HG03064 (cell line): ENCODE results near the gene PTPRD.

Experiments used
- ATAC-seq: cut with Tn5 transposase; IDR thresholded peaks from one replicate; pipeline ENCODE4 v1.9.1; 2021; ENCODE audit warnings: low read depth; ENCODE audit not compliant: unreplicated experiment

The PTPRD gene

GRCh38 chr9:8648271-8648845 lies 1964.4 kb downstream of the PTPRD start:
- no peak for ATAC-seq

GRCh38 chr9:8647824-8648223 lies 1965.0 kb downstream of the PTPRD start:
- ATAC-seq, result no peak

- ATAC-seq, result no peak
These were observed 1968.2 kb downstream of the PTPRD start for GRCh38 chr9:8644571-8644970.

- ATAC-seq, result no peak
These were observed 1968.9 kb downstream of the PTPRD start for GRCh38 chr9:8643896-8644295.

- ATAC-seq, result no peak
These were observed 1969.3 kb downstream of the PTPRD start for GRCh38 chr9:8643464-8643863.

- no peak for ATAC-seq
These were observed 1972.0 kb downstream of the PTPRD start for GRCh38 chr9:8640761-8641160.

GRCh38 chr9:8637626-8638025 lies 1975.2 kb downstream of the PTPRD start:
- ATAC-seq, result no peak

- no peak for ATAC-seq
These were observed 1979.0 kb downstream of the PTPRD start for GRCh38 chr9:8633784-8634183.

- ATAC-seq, result no peak
These were observed 1980.3 kb downstream of the PTPRD start for GRCh38 chr9:8632493-8632892.

GRCh38 chr9:8628791-8629190 lies 1984.0 kb downstream of the PTPRD start:
- ATAC-seq, result no peak

GRCh38 chr9:8627976-8628679 lies 1984.7 kb downstream of the PTPRD start:
- no peak for ATAC-seq

GRCh38 chr9:8622871-8623270 lies 1989.9 kb downstream of the PTPRD start:
- no peak for ATAC-seq

GRCh38 chr9:8622222-8622802 lies 1990.5 kb downstream of the PTPRD start:
- ATAC-seq, result no peak

GRCh38 chr9:8621416-8621815 lies 1991.4 kb downstream of the PTPRD start:
- no peak for ATAC-seq

GRCh38 chr9:8616414-8616813 lies 1996.4 kb downstream of the PTPRD start:
- no peak for ATAC-seq

GRCh38 chr9:8614926-8615440 lies 1997.8 kb downstream of the PTPRD start:
- ATAC-seq, result no peak

GRCh38 chr9:8613346-8613825 lies 1999.4 kb downstream of the PTPRD start:
- ATAC-seq, result no peak

- no peak for ATAC-seq
These were observed 2001.6 kb downstream of the PTPRD start for GRCh38 chr9:8611153-8611552.

GRCh38 chr9:8610256-8610655 lies 2002.5 kb downstream of the PTPRD start:
- no peak for ATAC-seq

GRCh38 chr9:8605096-8605495 lies 2007.7 kb downstream of the PTPRD start:
- ATAC-seq, result no peak

- no peak for ATAC-seq
These were observed 2008.6 kb downstream of the PTPRD start for GRCh38 chr9:8604201-8604600.
